Osteocyte (in vitro differentiated cells): Measurements from ENCODE around the gene KLHL18. TPM values are rescaled to one million over a fixed set of nuclear protein-coding genes. Genes with fewer than 3 reads are reported as not detected.
"Not testable (repeated sequence)": the region's sequence is repeated elsewhere in the genome, so short reads cannot be mapped to it uniquely, and the experiment has no call there.

Experiments used
- DNase-seq: peaks from one replicate; pipeline ENCODE4 v3.0.0; 2021; ENCODE audit warnings: mixed read lengths; ENCODE audit not compliant: unreplicated experiment; ENCODE audit errors: extremely low spot score
- H3K27ac Mint-ChIP-seq: one replicate; pipeline ENCODE4 v1.8.0; 2021; ENCODE audit warnings: mild to moderate bottlenecking, mixed read lengths; ENCODE audit not compliant: unreplicated experiment
- H3K27me3 Mint-ChIP-seq: one replicate; pipeline ENCODE4 v1.8.0; 2021; ENCODE audit warnings: mixed read lengths; ENCODE audit not compliant: unreplicated experiment
- H3K36me3 Mint-ChIP-seq: one replicate; pipeline ENCODE4 v1.8.0; 2021; ENCODE audit warnings: mixed read lengths; ENCODE audit not compliant: unreplicated experiment
- H3K4me1 Mint-ChIP-seq: one replicate; pipeline ENCODE4 v1.8.0; 2021; ENCODE audit warnings: mixed read lengths; ENCODE audit not compliant: unreplicated experiment
- H3K4me3 Mint-ChIP-seq: one replicate; pipeline ENCODE4 v1.8.0; 2021; ENCODE audit warnings: mild to moderate bottlenecking, moderate library complexity, mixed read lengths; ENCODE audit not compliant: unreplicated experiment
- H3K9me3 Mint-ChIP-seq: one replicate; pipeline ENCODE4 v1.8.0; 2021; ENCODE audit warnings: mixed read lengths; ENCODE audit not compliant: unreplicated experiment
- CTCF ChIP-seq: fragments of 200-600 bp; sonication (generic); IDR thresholded peaks from 2 replicates; pipeline ENCODE4 v1.5.0; 2021; ENCODE audit warnings: antibody characterized with exemption, mild to moderate bottlenecking, moderate library complexity
- total RNA-seq: library from RNA; stranded (reverse); gene quantifications from 2 replicates; pipeline ENCODE4 v1.2.1, GENCODE V29; 2021

Gene KLHL18
- total RNA-seq, 1 donor from 2014 or later = 29.1 TPM

GRCh38 chr3:47251689-47252088 is 31.1 kb upstream of the KLHL18 start:
- Mint-ChIP-seq H3K4me3 (no peak overlapping the region), H3K9me3 (no peaks in the 10 kb centered on the region)
- DNase-seq = no peak

GRCh38 chr3:47256331-47256730 is 26.4 kb upstream of the KLHL18 start:
- H3K4me3 Mint-ChIP-seq, H3K27me3 Mint-ChIP-seq, DNase-seq, H3K4me1 Mint-ChIP-seq, H3K36me3 Mint-ChIP-seq, H3K27ac Mint-ChIP-seq, H3K9me3 Mint-ChIP-seq: not testable (repeated sequence)

More at GRCh38 chr3:47251689-47252088, 31.1 kb upstream of the KLHL18 start:
- H3K4me1 Mint-ChIP-seq = no peaks in the 10 kb centered on the region
- no peak for TF ChIP-seq CTCF
- no peaks in the 10 kb centered on the region for H3K36me3 Mint-ChIP-seq
- peaks cover 2% of the 10 kb centered on the region for H3K27me3 Mint-ChIP-seq
- no peak overlapping the region for H3K27ac Mint-ChIP-seq

- Mint-ChIP-seq H3K36me3 (no peaks in the 10 kb centered on the region), H3K27me3 (peaks cover 5% of the 10 kb centered on the region), H3K9me3 (no peaks in the 10 kb centered on the region), H3K4me1 (no peaks in the 10 kb centered on the region), H3K4me3 (no peak overlapping the region), H3K27ac (no peak overlapping the region)
- TF ChIP-seq CTCF = no peak
- no peak for DNase-seq
These were observed 23.6 kb upstream of the KLHL18 start for GRCh38 chr3:47259114-47259513.

- DNase-seq = no peak
- H3K4me3 Mint-ChIP-seq = no peak overlapping the region
- TF ChIP-seq CTCF = no peak
- H3K27me3 Mint-ChIP-seq = peaks cover 5% of the 10 kb centered on the region
- no peaks in the 10 kb centered on the region for H3K9me3 Mint-ChIP-seq
- no peaks in the 10 kb centered on the region for H3K4me1 Mint-ChIP-seq
- H3K27ac Mint-ChIP-seq = no peak overlapping the region
- no peaks in the 10 kb centered on the region for H3K36me3 Mint-ChIP-seq
These were observed 22.1 kb upstream of the KLHL18 start for GRCh38 chr3:47260605-47261004.

GRCh38 chr3:47261301-47261700 is 21.4 kb upstream of the KLHL18 start:
- Mint-ChIP-seq H3K36me3 (no peaks in the 10 kb centered on the region), H3K27me3 (peaks cover 5% of the 10 kb centered on the region), H3K4me3 (no peak overlapping the region), H3K9me3 (no peaks in the 10 kb centered on the region), H3K4me1 (no peaks in the 10 kb centered on the region), H3K27ac (no peak overlapping the region)
- DNase-seq = no peak
- TF ChIP-seq CTCF = no peak

GRCh38 chr3:47265008-47265407 is 17.7 kb upstream of the KLHL18 start:
- Mint-ChIP-seq H3K36me3 (no peaks in the 10 kb centered on the region), H3K4me1 (peaks cover 9% of the 10 kb centered on the region), H3K27me3 (no peaks in the 10 kb centered on the region), H3K9me3 (no peaks in the 10 kb centered on the region), H3K4me3 (no peak overlapping the region), H3K27ac (no peak overlapping the region)
- no peak for TF ChIP-seq CTCF
- no peak for DNase-seq
